B cell (primary cell): ENCODE measurements around the gene DSG1. TPM values are rescaled to one million over a fixed set of nuclear protein-coding genes. Genes with fewer than 3 reads are reported as not detected.

Experiments used
- ATAC-seq: fragments of 200-7000 bp; cut with Tn5 transposase; one replicate; pipeline ENCODE4 v1.10.0; 2021; ENCODE audit warnings: low read depth, mild to moderate bottlenecking, moderate number of reproducible peaks, moderate library complexity
- CTCF ChIA-PET: fragments of 350-600 bp; sonication (Branson Sonifier 250); formaldehyde crosslinking; loops from one replicate; lab custom pipeline; 2021; ENCODE audit warnings: antibody characterized with exemption, inconsistent platforms; lab: Charles Lee
- POLR2A ChIA-PET: fragments of 350-600 bp; sonication (Branson Sonifier 250); formaldehyde crosslinking; loops from one replicate; lab custom pipeline; 2021; ENCODE audit warnings: antibody characterized with exemption; lab: Charles Lee
- DNase-seq: peaks from one replicate; pipeline ENCODE4 v3.0.0; 2013
- H2AFZ ChIP-seq: 2 replicates; pipeline ENCODE4 v1.6.1; 2012; ENCODE audit warnings: mild to moderate bottlenecking, low read depth, low read length; ENCODE audit not compliant: insufficient read depth, poor library complexity, severe bottlenecking
- H3K27ac ChIP-seq, 2 donors: 1 replicate in 1 of 2; 2 replicates in 1 of 2; pipeline ENCODE4 v1.5.1; 2012 to 2013; ENCODE audit warnings: low read length in 2 of 2, mild to moderate bottlenecking in 2 of 2, moderate library complexity in 1 of 2
- H3K27me3 ChIP-seq, 4 experiments: fragments of 200-600 bp in 1 of 4; sonication (generic) in 1 of 4; replicated peaks in 1 of 4; 1 replicate in 2 of 4; 2 replicates in 2 of 4; pipeline versions ENCODE4 v1.6.1 to v1.7.0; 2013 to 2016; ENCODE audit warnings: low read length in 3 of 4, mild to moderate bottlenecking in 2 of 4, mixed read lengths in 1 of 4, moderate library complexity in 1 of 4; ENCODE audit not compliant: insufficient read depth in 4 of 4, control insufficient read depth in 3 of 4; ENCODE audit errors: control extremely low read depth in 1 of 4
- H3K36me3 ChIP-seq, 2 experiments: replicated peaks in 1 of 2; 1 replicate in 1 of 2; 2 replicates in 1 of 2; pipeline versions ENCODE4 v1.6.1 to v1.7.1; 2013; ENCODE audit warnings: low read length in 1 of 2; ENCODE audit not compliant: insufficient read depth in 2 of 2, control insufficient read depth in 1 of 2; ENCODE audit errors: control extremely low read depth in 1 of 2, extremely low read depth in 1 of 2
- H3K4me1 ChIP-seq, 2 donors: fragments of 200-600 bp in 1 of 2; sonication (generic) in 1 of 2; 1 replicate in 1 of 2; 2 replicates in 1 of 2; pipeline versions ENCODE4 v1.5.1 to v1.6.1; 2013 to 2017; ENCODE audit warnings: low read length in 2 of 2; ENCODE audit not compliant: control insufficient read depth in 2 of 2, insufficient read depth in 2 of 2
- H3K4me2 ChIP-seq: replicated peaks from 2 replicates; pipeline ENCODE3; 2012; ENCODE audit warnings: mild to moderate bottlenecking, low read depth, low read length; ENCODE audit not compliant: poor library complexity, severe bottlenecking
- H3K4me3 ChIP-seq, 5 experiments: fragments of 200-600 bp in 1 of 5; sonication (generic) in 1 of 5; 1 replicate in 3 of 5; 2 replicates in 2 of 5; pipeline versions ENCODE4 v1.5.1 to v1.7.0; 2011 to 2016; ENCODE audit warnings: low read length in 4 of 5, mild to moderate bottlenecking in 4 of 5, low read depth in 2 of 5, control low read depth in 1 of 5, moderate library complexity in 1 of 5; ENCODE audit not compliant: insufficient read depth in 1 of 5; ENCODE audit errors: control extremely low read depth in 1 of 5, extremely low read depth in 1 of 5
- H3K79me2 ChIP-seq: fragments of 200-600 bp; sonication (generic); one replicate; pipeline ENCODE4 v1.6.0; 2016; ENCODE audit warnings: low read length; ENCODE audit not compliant: control insufficient read depth, insufficient read depth
- H3K9ac ChIP-seq: fragments of 200-600 bp; sonication (generic); 2 replicates; pipeline ENCODE4 v1.6.1; 2017; ENCODE audit warnings: mild to moderate bottlenecking, low read length, moderate library complexity
- H3K9me3 ChIP-seq, 3 donors: one replicate each; pipeline versions ENCODE4 v1.6.1 to v1.7.1; 2013; ENCODE audit warnings: low read length in 2 of 3; ENCODE audit not compliant: control insufficient read depth in 2 of 3, insufficient read depth in 1 of 3; ENCODE audit errors: control extremely low read depth in 1 of 3
- H4K20me1 ChIP-seq: 2 replicates; pipeline ENCODE4 v1.6.0; 2012; ENCODE audit warnings: mild to moderate bottlenecking, low read length; ENCODE audit not compliant: insufficient read depth, control insufficient read depth, poor library complexity, severe bottlenecking
- H3K27ac Mint-ChIP-seq: one replicate; pipeline ENCODE4 v1.8.0; 2021; ENCODE audit warnings: mixed read lengths
- H3K27me3 Mint-ChIP-seq: one replicate; pipeline ENCODE4 v1.8.0; 2021; ENCODE audit warnings: mixed read lengths
- H3K4me1 Mint-ChIP-seq: one replicate; pipeline ENCODE4 v1.8.0; 2021; ENCODE audit warnings: mixed read lengths
- H3K4me3 Mint-ChIP-seq: one replicate; pipeline ENCODE4 v1.8.0; 2021; ENCODE audit warnings: mixed read lengths
- H3K9me3 Mint-ChIP-seq: one replicate; pipeline ENCODE4 v1.8.0; 2022; ENCODE audit warnings: mixed read lengths; ENCODE audit not compliant: insufficient read depth
- EZH2 ChIP-seq: IDR thresholded peaks from 2 replicates; pipeline ENCODE4 v1.6.1; 2012; ENCODE audit warnings: borderline replicate concordance, low read depth, mild to moderate bottlenecking, moderate library complexity, low read length; ENCODE audit not compliant: insufficient read depth, poor library complexity, severe bottlenecking
- WGBS: methylation state at CpG from one replicate; pipeline ENCODE4 v1.1.5; 2013; ENCODE audit warnings: missing lambda C conversion rate; ENCODE audit not compliant: insufficient coverage; 5-methylcytosine and 5-hydroxymethylcytosine counted together
- intact Hi-C: fragments of 100-400 bp; cut with micrococcal nuclease; formaldehyde crosslinking; loops from one replicate; pipeline ENCODE4 v1.10.0; 2022
- polyA plus RNA-seq: library from polyadenylated mRNA; depleted of rRNA; stranded (reverse); fragments of >200 nt; gene quantifications from 2 replicates; pipeline ENCODE4 v1.2.3, GENCODE V29; 2012
- total RNA-seq, 2 donors: library from RNA; stranded (reverse); fragments of 120-200 nt in 1 of 2; gene quantifications; 1 replicate in 1 of 2; 2 replicates in 1 of 2; pipeline versions ENCODE4 v1.2.3 to v1.2.4, GENCODE V29; 2013 to 2022
- TF ChIP-seq, protein P1 (sequence below): fragments of 200-600 bp; IDR thresholded peaks from one replicate; pipeline ENCODE4 v1.8.0; 2022; ENCODE audit warnings: antibody characterized with exemption, mild to moderate bottlenecking

Gene DSG1
- total and polyA plus RNA-seq, 2 donors (not counting 1 experiment from before 2014, with no cell fraction given): not detected

DNA sequence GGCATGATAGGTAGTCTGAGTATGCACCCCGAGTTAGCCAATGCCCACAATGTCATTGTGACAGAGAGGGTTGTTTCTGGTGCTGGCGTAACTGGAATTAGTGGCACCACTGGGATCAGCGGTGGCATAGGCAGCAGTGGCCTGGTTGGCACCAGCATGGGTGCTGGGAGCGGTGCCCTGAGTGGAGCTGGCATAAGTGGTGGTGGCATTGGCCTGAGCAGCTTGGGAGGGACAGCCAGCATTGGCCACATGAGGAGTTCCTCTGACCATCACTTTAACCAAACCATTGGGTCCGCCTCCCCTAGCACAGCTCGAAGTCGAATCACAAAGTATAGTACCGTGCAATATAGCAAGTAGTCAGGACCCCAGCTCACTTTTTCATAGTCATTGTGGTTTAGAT, 37.0 kb downstream of the DSG1 start:
- CTCF ChIA-PET: no interaction called here
- POLR2A ChIA-PET: no interaction called here
- H3K27me3 ChIP-seq: no peaks in the 10 kb centered on the region
- no peak overlapping the region for H3K27ac ChIP-seq
- H3K36me3 ChIP-seq: no peaks in the 10 kb centered on the region
- WGBS: 89% methylated on average over 7 of the region's 8 CpGs
- H3K9me3 ChIP-seq: peaks cover 0 to 7% (median 1%) of the 10 kb centered on the region in 3 donors
- ATAC-seq (no peak), DNase-seq (no peak)
- Mint-ChIP-seq H3K4me1 (no peaks in the 10 kb centered on the region), H3K27me3 (no peaks in the 10 kb centered on the region), H3K27ac (no peak overlapping the region), H3K4me3 (no peak overlapping the region), H3K9me3 (no peaks in the 10 kb centered on the region)
- H3K79me2 ChIP-seq: no peaks in the 10 kb centered on the region
- no peaks in the 10 kb centered on the region for H3K4me1 ChIP-seq
- TF ChIP-seq, protein P1, sequence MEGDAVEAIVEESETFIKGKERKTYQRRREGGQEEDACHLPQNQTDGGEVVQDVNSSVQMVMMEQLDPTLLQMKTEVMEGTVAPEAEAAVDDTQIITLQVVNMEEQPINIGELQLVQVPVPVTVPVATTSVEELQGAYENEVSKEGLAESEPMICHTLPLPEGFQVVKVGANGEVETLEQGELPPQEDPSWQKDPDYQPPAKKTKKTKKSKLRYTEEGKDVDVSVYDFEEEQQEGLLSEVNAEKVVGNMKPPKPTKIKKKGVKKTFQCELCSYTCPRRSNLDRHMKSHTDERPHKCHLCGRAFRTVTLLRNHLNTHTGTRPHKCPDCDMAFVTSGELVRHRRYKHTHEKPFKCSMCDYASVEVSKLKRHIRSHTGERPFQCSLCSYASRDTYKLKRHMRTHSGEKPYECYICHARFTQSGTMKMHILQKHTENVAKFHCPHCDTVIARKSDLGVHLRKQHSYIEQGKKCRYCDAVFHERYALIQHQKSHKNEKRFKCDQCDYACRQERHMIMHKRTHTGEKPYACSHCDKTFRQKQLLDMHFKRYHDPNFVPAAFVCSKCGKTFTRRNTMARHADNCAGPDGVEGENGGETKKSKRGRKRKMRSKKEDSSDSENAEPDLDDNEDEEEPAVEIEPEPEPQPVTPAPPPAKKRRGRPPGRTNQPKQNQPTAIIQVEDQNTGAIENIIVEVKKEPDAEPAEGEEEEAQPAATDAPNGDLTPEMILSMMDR: no peak
- TF ChIP-seq EZH2: no peak
- H2AFZ ChIP-seq: no peak overlapping the region
- no peaks in the 10 kb centered on the region for H4K20me1 ChIP-seq
- H3K9ac ChIP-seq: no peak overlapping the region
- no peak overlapping the region for H3K4me2 ChIP-seq
- intact Hi-C loops: no loop called here
- H3K4me3 ChIP-seq: no peak overlapping the region

DNA sequence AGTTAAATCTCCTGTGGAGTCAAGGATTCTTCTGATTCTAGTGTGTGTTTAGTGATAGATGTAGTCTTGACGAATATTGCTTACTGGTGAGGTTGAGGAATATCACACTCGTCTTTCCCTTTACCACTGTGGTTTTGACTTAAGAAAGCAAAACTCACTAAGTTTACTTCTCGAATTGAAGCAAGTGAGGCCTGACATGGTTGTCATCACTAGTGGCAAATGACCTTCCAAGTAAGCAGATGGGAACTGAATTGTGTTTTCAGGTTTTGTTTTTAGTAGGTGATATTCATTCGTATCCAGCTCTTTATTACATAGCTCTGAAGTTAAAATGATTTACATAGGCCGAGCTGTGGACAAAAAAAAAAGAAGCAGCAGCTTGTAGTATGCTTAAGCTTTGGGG, 38.1 kb downstream of the DSG1 start:
- CTCF ChIA-PET: no interaction called here
- H3K27ac ChIP-seq: no peak overlapping the region
- TF ChIP-seq, protein P1: no peak
- TF ChIP-seq EZH2: no peak

More for the DNA sequence above, 38.1 kb downstream of the DSG1 start:
- H2AFZ ChIP-seq: no peak overlapping the region
- DNase-seq: no peak
- H3K4me3 ChIP-seq: no peak overlapping the region
- no peaks in the 10 kb centered on the region for H3K9me3 Mint-ChIP-seq
- H3K4me1 Mint-ChIP-seq: no peaks in the 10 kb centered on the region
- ATAC-seq: no peak
- intact Hi-C loops: no loop called here
- H4K20me1 ChIP-seq: no peaks in the 10 kb centered on the region
- H3K36me3 ChIP-seq: no peaks in the 10 kb centered on the region
- H3K9ac ChIP-seq: no peak overlapping the region
- no peak overlapping the region for H3K4me3 Mint-ChIP-seq
- H3K27me3 Mint-ChIP-seq: no peaks in the 10 kb centered on the region
- H3K27ac Mint-ChIP-seq: no peak overlapping the region
- no peaks in the 10 kb centered on the region for H3K79me2 ChIP-seq
- no peaks in the 10 kb centered on the region for H3K4me1 ChIP-seq
- H3K9me3 ChIP-seq: peaks cover 0 to 7% (median 1%) of the 10 kb centered on the region in 3 donors
- 100% methylated on average over 1 of the region's 5 CpGs for WGBS
- no peak overlapping the region for H3K4me2 ChIP-seq
- POLR2A ChIA-PET: no interaction called here
- no peaks in the 10 kb centered on the region for H3K27me3 ChIP-seq
